GM18499 (cell line): ENCODE measurements around the gene SCARF1.

Source experiments
- ATAC-seq: cut with Tn5 transposase; IDR thresholded peaks from one replicate; pipeline ENCODE4 v1.9.1; 2021; ENCODE audit warnings: moderate number of reproducible peaks; ENCODE audit not compliant: insufficient read depth, unreplicated experiment

SCARF1 gene

GRCh38 chr17:1648963-1649843 is 3.7 kb upstream of the SCARF1 start:
- ATAC-seq, result no peak

DNA sequence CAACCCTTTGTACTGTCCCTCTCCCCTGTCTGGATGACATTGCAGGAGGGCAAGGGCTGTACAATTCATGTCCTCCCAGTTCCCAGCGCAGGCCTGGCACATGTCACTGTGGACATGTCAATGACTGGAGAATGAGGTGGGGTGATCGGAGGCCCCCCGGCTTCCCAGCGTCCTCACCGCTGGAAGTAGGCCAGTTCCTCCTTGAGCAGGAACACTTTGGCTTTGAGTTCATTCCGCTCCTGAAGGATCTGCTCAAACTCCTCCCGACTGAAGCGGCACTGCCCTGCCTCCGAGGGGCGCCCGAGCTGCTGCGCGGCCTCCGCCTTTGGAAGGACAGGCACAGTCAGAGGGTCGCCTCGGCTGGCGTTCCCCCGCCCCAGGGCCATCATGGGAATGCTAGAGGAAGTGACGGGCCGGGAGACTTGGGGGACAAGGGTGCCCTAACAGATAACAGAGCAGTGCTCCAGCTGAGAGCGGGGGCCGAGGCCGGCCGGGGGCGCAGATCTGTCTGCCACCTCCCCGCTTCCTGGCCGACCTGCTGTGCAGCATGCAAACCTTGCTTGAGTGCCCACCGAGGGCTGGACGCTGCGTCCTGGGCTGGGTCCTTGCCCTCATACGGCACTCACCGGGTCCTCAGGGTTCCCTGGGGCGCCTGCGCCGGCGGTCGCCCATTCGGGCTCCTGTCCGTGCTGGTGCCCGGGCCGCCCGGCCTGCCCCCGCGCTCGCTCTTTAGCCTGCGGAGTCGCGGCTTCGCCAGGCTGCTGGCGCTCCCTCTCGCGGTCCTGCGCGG is 2.8 kb upstream of the SCARF1 start:
- ATAC-seq, result no peak

- no peak for ATAC-seq
These were observed 2.3 kb upstream of the SCARF1 start for GRCh38 chr17:1647802-1648171.

- ATAC-seq, result no peak
These were observed 805 bp upstream of the SCARF1 start for GRCh38 chr17:1646199-1646875.

DNA sequence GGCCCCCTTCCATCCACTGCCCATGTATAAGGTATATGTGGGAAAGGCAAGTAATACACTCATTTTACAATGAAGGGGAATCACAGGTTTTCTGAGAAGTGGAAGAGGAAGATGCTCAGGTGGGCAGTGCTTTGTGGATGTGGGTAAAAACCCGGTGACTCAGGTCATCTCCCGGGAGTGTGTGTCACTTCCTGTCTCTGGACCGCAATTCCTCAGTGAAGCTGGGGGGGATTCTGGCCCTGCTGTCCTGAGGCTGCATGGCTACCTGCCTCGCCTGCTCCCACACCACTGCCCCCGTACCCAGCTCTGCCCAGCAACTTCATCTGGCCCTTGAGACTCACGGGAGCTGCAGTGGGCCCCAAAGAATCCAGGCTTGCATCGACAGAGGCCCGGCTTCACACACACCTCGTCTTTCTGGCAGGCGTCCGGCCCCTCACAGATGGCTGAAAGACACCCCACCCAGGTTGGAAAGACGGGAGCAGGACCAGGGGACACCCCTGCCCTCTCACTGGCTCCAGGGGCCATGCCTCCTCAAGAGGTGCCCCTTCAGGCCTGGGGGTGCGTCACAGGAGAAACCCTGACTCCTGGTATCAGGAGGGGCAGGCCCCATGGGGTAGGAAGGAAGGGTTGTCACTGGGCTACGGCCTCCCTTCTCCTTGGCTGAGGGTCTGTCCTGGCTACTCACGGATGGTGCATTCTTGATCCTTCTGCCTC is 882 bp downstream of the SCARF1 start:
- ATAC-seq, result no peak

- ATAC-seq, result no peak
These were observed 1.5 kb downstream of the SCARF1 start for GRCh38 chr17:1643999-1644492.

DNA sequence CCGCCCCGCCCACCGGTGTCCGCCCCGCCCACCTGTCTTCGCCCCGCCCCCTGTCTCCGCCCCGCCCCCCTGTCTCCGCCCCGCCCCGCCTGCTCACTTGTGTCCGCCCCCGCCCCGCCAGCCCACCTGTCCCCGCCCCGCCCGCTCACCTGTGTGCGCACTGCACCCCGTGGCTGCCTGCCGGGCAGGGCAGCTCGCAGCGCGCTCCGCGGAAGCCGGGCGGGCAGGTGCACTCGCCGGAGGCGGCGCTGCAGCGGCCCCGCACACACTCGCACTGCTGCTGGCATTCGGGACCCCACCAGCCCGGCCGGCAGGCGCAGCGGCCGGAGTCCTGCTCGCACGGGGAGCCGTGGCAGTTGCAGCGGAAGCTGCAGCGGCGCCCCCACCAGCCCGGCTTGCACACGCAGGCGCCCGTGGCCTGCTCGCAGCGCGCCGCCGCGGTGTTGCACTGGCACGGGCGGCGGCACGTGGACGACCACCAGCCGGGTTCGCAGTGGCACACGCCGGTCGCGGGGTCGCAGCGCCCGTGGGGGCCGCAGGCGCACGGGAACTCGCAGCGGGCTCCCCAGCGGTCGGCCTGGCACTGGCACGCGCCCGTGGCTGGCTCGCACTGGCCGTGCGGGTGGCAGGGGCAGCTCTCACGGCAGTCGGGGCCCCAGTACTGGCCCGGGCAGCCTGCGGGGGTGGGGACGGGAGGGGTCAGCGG is 2.1 kb downstream of the SCARF1 start:
- ATAC-seq, result no peak

DNA sequence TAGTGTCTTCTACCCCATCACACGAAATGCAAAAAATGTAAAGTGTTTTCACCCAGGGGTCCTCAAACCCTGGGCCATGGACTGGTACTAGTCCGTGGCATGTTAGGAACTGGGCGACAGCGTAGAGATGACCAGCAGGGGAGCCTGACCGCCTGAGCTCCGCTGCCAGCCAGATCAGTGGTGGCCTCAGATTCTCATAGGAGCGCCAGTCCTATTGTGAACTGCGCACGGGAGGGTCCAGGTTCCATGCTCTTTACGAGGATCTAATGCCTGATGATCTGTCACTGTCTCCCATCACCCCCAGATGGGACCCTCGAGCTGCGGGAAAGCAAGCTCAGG is 4.5 kb downstream of the SCARF1 start:
- ATAC-seq, result no peak

DNA sequence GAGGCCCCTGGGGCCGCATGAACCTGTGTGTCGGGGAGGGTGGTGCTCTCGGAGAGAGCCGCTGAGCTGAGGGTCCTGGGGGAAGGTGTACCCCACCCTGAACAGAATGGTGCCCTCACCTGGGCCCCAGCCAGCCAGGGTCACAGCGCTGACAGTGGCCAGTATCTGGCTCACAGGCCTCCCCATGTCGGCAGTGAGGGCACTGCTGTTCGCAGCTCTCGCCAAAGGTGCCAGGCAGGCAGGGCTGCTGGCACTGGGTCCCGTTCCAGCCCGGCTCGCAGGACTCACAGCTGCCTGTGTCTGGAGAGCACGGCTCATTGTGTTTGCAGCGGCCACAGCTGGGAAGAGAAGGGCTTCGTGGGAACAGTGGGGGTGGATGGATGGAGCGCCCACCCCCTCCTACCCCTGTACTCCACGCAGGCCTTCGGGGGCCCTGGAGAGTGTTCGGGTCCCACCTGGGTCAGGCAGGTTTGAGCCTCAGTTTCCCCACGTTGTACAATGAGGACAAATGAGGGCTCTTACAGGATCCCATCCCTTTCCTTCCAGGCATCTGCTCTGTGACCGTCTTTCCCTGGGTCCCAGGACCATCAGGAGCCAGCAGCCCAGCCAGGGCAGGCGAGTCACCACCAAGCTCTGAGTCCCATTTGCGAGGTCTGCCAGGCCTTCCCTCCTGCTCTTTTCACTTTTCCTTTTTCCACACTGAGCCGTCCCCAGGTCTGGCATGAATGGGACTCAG is 5.0 kb downstream of the SCARF1 start:
- ATAC-seq, result no peak

- no peak for ATAC-seq
These were observed 5.9 kb downstream of the SCARF1 start for GRCh38 chr17:1639549-1640180.

- ATAC-seq, result no peak
These were observed 6.8 kb downstream of the SCARF1 start for GRCh38 chr17:1638624-1639300.

DNA sequence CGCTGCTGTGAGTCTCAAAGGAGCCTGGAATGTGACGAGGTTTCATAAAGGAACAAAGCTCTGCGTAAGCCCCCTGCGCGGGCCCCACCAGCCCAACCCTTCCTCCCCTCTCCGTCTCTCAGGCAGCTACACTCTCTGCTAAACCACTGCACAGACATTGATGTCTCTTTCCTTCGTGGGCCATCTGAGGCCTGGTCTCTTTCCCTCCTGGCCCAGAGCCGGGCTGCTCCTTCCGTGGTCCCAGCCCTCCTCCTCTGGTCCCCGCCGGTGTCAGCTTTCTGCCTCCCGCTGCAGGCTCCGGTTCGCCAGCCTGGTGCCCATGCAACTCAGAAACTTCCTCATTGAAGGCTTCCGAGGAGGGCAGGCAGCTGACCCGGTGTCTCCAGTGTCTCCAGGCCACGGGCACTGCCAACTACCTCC is 7.4 kb downstream of the SCARF1 start:
- ATAC-seq, result no peak

- no peak for ATAC-seq
These were observed 8.7 kb downstream of the SCARF1 start for GRCh38 chr17:1636732-1637285.

GRCh38 chr17:1635675-1636465 is 9.7 kb downstream of the SCARF1 start:
- ATAC-seq, result no peak

DNA sequence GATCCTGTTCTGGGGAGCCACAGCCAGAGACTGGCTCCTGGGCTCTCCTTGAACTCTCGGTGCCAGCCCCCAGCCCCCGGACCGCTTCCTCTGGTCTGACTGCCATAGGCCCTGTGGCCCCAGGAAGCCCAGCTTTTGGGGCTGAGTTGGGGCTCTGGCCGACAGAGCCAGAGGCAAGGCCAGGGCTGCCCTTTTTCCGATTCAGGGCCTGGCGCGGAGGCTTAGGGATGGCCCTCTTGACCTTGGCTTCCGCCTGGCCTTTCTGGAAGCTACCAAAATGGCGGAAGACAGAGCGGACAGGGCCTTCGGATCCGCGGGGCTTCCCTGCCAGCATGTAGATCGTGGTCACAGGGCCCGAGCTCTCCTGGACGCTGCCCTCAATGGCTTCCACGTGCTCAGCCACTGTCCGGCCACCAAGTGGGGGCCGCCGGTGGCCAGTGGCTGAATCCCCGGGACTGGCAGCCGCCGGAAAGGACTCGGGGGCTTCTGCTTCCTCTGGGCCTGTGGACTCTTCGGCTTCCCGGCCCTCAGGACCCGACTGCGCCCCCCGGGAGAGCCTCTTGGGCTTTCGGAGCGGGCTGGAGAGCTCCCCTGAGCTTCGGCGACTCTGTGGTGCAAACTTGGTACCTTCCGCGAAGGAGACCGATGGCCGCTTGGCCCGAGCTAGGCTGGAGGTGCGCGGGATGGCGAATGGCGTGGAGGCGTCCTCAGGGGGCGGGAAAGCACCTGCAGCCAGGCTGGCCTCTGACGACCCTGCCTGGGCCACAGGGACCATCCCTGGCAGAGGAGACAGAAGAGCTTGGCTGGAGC is 10.5 kb downstream of the SCARF1 start:
- no peak for ATAC-seq

DNA sequence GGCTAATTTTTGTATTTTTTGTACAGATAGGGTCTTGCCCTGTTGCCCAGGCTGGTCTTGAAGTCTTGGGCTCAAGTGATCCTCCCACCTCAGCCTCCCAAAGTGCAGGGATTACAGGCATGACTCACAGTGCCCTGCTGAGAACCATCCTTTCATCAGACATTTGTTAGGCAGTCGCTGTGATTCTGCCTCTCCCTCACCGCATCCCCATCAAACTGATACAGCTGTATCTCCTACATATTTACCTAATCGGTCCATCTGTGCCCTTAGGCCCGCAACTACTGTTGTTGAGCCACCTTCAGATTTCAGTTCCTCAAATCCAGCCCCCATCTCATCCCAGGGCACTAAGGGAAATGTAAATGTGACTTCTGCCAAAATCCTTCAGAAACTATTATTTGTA is 14.9 kb downstream of the SCARF1 start:
- no peak for ATAC-seq
